Transverse colon (tissue), 4 donors: ENCODE results near the gene CDR2. TPM values are rescaled to one million over a fixed set of nuclear protein-coding genes. Genes with fewer than 3 reads are reported as not detected.

Experiments used
- DNase-seq: peaks from one replicate; pipeline ENCODE4 v3.0.0-alpha.2; 2019
- H3K27ac ChIP-seq, 4 donors: fragments of 200-600 bp; sonication (generic); 2 replicates each; pipeline ENCODE4 v1.5.1; 2016 to 2018; ENCODE audit warnings: inconsistent platforms in 4 of 4
- H3K27me3 ChIP-seq: fragments of 200-600 bp; sonication (generic); 2 replicates; pipeline ENCODE4 v1.5.1; 2017; ENCODE audit warnings: inconsistent platforms
- H3K36me3 ChIP-seq, 4 donors: fragments of 200-600 bp; sonication (generic); 2 replicates each; pipeline ENCODE4 v1.5.1; 2017 to 2019; ENCODE audit warnings: inconsistent platforms in 4 of 4
- H3K4me1 ChIP-seq, 4 donors: fragments of 200-600 bp; sonication (generic); 2 replicates each; pipeline ENCODE4 v1.5.1; 2017 to 2020; ENCODE audit warnings: inconsistent platforms in 4 of 4
- H3K4me3 ChIP-seq, 4 donors: fragments of 200-600 bp; sonication (generic); 1 replicate in 1 of 4; 2 replicates in 3 of 4; pipeline versions ENCODE4 v1.5.1 to v1.6.1; 2017 to 2019; ENCODE audit warnings: inconsistent platforms in 4 of 4
- H3K9me3 ChIP-seq, 2 donors: fragments of 200-600 bp; sonication (generic); 2 replicates each; pipeline ENCODE4 v1.5.1; 2017 to 2019; ENCODE audit warnings: inconsistent platforms in 2 of 2
- EP300 ChIP-seq: sonication (generic); formaldehyde crosslinking; IDR thresholded peaks from one replicate; pipeline ENCODE4 v1.6.1; 2017; ENCODE audit warnings: antibody characterized with exemption, low read depth
- POLR2A ChIP-seq: fragments of 450-650 bp; IDR thresholded peaks from one replicate; pipeline ENCODE4 v1.6.1; 2016; ENCODE audit warnings: antibody characterized with exemption, mild to moderate bottlenecking, moderate library complexity
- POLR2AphosphoS5 ChIP-seq, 3 donors: sonication (generic); formaldehyde crosslinking; IDR thresholded peaks; one replicate each; pipeline ENCODE4 v1.6.1; 2016; ENCODE audit warnings: antibody characterized with exemption in 3 of 3
- WGBS, 2 donors: methylation state at CpG; one replicate each; pipeline ENCODE4 v1.1.5; 2018; ENCODE audit warnings: low coverage in 1 of 2; 5-methylcytosine and 5-hydroxymethylcytosine counted together
- in situ Hi-C, 4 donors: fragments of 200-750 bp; cut with MboI; loops; one replicate each; pipeline versions ENCODE4 v1.15.0 to v1.15.1; 2017; ENCODE audit warnings: low sequenced_read_pairs in 3 of 4, low pct_ligation_motif_present in 1 of 4, low pct_unique_long_range_greater_than_20kb in 1 of 4
- intact Hi-C: fragments of 100-400 bp; cut with DNase I; formaldehyde crosslinking; loops from one replicate; pipeline ENCODE4 v1.15.1; 2023; ENCODE audit warnings: low total_unique reads
- total RNA-seq, 4 donors: library from RNA; depleted of rRNA; stranded (reverse); fragments of >200 nt; gene quantifications; one replicate each; pipeline ENCODE4 v1.1.0, GENCODE V29; 2016
- TF ChIP-seq, protein P1 (sequence below), 5 experiments: fragments of 200-600 bp in 3 of 5; fragments of 450-650 bp in 2 of 5; sonication (generic) in 3 of 5; IDR thresholded peaks; 1 replicate in 2 of 5; 2 replicates in 3 of 5; pipeline ENCODE4 v1.5.1; 2016 to 2017; ENCODE audit warnings: antibody characterized with exemption in 5 of 5, inconsistent platforms in 3 of 5, mild to moderate bottlenecking in 2 of 5, moderate library complexity in 1 of 5

CDR2 gene
- total RNA-seq, 4 donors from 2014 or later = 21.7 to 317 (median 24.1) TPM

DNA sequence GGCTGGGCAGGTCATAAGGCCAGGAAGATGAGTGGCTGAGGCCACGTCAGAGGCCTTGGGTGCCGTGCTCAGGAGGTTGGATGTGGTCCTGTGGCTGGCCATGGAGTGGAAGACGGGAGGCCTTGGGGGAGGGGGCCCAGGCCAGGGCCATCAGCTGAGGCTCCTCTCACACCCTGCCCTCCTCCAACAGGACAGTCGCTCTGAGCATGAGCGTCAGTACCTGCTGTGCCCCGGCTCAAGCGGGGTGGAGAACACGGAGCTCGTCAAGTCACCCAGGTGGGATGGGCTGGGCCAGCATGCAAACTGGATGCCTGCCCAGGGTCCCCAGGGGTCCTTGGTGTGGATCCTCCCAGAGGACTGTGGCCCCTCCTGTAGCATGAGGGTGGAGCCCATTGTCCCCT is 58.0 kb downstream of the CDR2 start:
- TF ChIP-seq POLR2A (no peak), EP300 (no peak)
- TF ChIP-seq, protein P1, sequence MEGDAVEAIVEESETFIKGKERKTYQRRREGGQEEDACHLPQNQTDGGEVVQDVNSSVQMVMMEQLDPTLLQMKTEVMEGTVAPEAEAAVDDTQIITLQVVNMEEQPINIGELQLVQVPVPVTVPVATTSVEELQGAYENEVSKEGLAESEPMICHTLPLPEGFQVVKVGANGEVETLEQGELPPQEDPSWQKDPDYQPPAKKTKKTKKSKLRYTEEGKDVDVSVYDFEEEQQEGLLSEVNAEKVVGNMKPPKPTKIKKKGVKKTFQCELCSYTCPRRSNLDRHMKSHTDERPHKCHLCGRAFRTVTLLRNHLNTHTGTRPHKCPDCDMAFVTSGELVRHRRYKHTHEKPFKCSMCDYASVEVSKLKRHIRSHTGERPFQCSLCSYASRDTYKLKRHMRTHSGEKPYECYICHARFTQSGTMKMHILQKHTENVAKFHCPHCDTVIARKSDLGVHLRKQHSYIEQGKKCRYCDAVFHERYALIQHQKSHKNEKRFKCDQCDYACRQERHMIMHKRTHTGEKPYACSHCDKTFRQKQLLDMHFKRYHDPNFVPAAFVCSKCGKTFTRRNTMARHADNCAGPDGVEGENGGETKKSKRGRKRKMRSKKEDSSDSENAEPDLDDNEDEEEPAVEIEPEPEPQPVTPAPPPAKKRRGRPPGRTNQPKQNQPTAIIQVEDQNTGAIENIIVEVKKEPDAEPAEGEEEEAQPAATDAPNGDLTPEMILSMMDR (IDR thresholded peaks at IDR 0.05) = no peak
- no peaks in the 10 kb centered on the region for H3K27me3 ChIP-seq
- peaks cover 0 to 41% (median 13%) of the 10 kb centered on the region in 4 donors for H3K36me3 ChIP-seq
- intact Hi-C loops (no loop called here), in situ Hi-C loops (loop anchor here in 2 of 4 donors (25.0 kb wide), 2 partner anchors 96 to 1129 kb away; no protein-coding TSS in a partner anchor)
- DNase-seq = no peak
- H3K4me3 ChIP-seq = no peak overlapping the region
- peaks cover 0 to 1% (median 0%) of the 10 kb centered on the region in 4 donors for H3K4me1 ChIP-seq
- H3K27ac ChIP-seq = no peak overlapping the region
- WGBS, 2 donors = 92 to 96% methylated on average over 2 to 7 of the region's 9 CpGs
- no peaks in the 10 kb centered on the region for H3K9me3 ChIP-seq

DNA sequence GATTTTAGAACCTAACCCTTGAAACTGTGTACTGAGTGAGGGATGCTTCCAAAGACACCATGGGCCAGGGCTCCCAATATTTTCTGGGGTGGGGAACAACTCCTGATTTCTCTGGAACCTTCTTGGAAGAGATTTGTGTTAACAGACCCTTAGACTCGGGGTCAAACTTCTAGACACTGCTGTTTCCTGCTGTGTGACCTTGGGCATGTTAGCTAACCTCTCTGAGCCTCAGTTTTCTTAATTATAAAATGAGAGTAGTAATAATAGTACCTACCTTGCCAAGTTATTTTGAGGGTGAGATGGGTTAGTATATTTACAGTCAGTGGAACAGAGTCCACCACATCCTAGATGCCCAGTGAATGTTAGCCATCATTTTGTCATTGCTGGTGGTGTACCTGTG is 58.4 kb downstream of the CDR2 start:
- WGBS, 2 donors = 63 to 93% methylated on average over 1 of the region's 1 CpG
- Histone ChIP-seq H3K4me1 (no peaks in the 10 kb centered on the region), H3K27ac (no peak overlapping the region), H3K36me3 (peaks cover 0 to 42% (median 13%) of the 10 kb centered on the region in 4 donors), H3K4me3 (no peak overlapping the region), H3K27me3 (no peaks in the 10 kb centered on the region), H3K9me3 (no peaks in the 10 kb centered on the region)
- in situ Hi-C loops = loop anchor here in 2 of 4 donors (25.0 kb wide), 2 partner anchors 96 to 1129 kb away; no protein-coding TSS in a partner anchor
- TF ChIP-seq EP300 (no peak), POLR2AphosphoS5 (IDR thresholded peaks at IDR 0.05) (no peak), POLR2A (no peak)
- TF ChIP-seq, protein P1 (IDR thresholded peaks at IDR 0.05) = no peak
- no peak for DNase-seq
- intact Hi-C loops = no loop called here

DNA sequence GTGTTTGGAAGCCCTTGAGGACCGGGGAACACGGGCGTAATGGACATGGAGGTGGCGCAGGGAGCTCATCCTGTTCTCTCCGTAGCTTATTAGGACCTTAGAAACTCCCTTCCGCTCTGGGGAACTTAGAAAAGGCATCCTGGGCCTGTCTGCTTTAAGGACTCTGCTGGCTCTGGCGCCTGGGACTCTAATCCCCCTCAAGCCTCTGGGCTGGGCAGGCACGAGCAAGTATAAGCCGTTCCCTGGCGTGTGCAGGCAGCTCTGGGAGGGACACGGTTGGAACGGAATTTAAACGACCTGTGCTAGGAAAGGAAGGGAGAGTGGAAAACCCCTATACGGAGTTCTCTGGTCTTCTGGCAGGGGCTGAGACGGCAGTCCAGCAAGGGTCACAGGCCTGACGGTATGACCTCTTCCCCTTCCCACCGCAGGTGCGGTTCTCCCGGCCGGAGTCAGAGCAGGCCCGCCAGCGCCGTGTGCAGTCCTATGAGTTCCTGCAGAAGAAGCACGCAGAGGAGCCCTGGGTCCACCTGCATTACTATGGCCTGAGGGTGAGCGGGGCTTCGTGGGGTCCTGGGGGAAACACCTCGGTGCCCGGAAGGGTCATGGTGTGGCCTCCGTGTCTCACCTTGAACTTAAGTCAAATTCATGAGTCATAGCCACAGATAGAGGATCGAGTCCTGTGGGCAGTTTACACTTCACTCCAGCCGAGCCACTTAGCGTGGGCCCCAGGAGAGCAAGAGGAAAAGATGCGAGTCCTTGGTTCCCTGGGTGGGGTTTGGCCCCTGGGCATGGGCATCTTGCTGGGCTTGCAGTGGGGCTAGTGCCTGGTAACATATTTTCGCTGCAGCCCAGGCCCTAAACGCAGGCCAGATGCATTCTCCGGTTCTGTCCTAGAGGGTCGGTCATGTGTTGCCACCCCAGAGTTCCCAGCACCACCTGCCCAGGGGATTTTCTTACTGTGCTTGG is 59.5 kb downstream of the CDR2 start:
- Histone ChIP-seq H3K9me3 (no peaks in the 10 kb centered on the region), H3K36me3 (peaks cover 0 to 51% (median 10%) of the 10 kb centered on the region in 4 donors), H3K27me3 (no peaks in the 10 kb centered on the region), H3K4me3 (no peak overlapping the region), H3K27ac (no peak overlapping the region), H3K4me1 (no peaks in the 10 kb centered on the region)
- TF ChIP-seq POLR2AphosphoS5 (IDR thresholded peaks at IDR 0.05) (no peak), EP300 (no peak), POLR2A (no peak)
- TF ChIP-seq, protein P1 (IDR thresholded peaks at IDR 0.05) = no peak
- no peak for DNase-seq
- 89 to 91% methylated on average over 5 to 37 of the region's 37 CpGs for WGBS, 2 donors
- intact Hi-C loops = no loop called here
- in situ Hi-C loops = loop anchor here in 2 of 4 donors (25.0 kb wide), 2 partner anchors 97 to 1128 kb away; no protein-coding TSS in a partner anchor

DNA sequence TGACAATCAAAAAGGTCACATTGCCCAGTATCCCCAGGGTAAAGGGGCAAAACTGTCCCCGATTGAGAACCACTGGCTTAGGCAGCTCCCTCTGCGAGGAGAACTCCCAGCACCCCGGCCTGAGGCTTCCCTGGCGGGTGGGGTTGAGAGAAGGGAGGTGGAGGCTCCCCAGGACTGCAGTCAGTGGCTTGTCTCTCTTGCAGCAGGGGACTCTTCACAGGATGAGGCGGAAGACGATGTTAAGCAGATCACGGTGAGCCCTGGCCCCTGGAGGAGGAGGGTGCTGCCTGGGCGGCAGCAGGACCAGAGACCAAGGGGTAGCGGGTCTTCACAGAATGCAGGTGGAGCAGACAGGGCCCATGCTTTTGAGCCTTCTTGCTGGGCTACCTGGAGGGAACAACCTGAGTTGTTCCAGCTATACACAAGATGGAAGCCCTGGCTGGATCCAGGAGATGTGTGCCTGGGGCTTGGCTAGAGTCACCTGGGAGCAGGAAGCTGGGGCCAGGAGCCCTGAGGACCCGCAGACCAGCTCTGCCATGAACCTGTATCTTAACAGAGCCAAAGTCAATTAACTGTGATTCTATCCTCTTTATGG is 60.4 kb downstream of the CDR2 start:
- H3K9me3 ChIP-seq = no peaks in the 10 kb centered on the region
- H3K36me3 ChIP-seq = peaks cover 0 to 54% (median 13%) of the 10 kb centered on the region in 4 donors
- H3K4me3 ChIP-seq = no peak overlapping the region
- no peaks in the 10 kb centered on the region for H3K4me1 ChIP-seq
- 97% methylated on average over 10 of the region's 10 CpGs; no CpG with 5 or more reads in 1 of the 2 donors for WGBS, 2 donors
- TF ChIP-seq, protein P1 (IDR thresholded peaks at IDR 0.05) = no peak
- TF ChIP-seq EP300 (no peak), POLR2AphosphoS5 (IDR thresholded peaks at IDR 0.05) (no peak), POLR2A (no peak)
- in situ Hi-C loops (loop anchor here in 2 of 4 donors (25.0 kb wide), 2 partner anchors 98 to 1127 kb away; no protein-coding TSS in a partner anchor), intact Hi-C loops (no loop called here)
- H3K27me3 ChIP-seq = no peaks in the 10 kb centered on the region
- no peak overlapping the region for H3K27ac ChIP-seq
- DNase-seq = no peak
